HepG2 (cell line): ENCODE results near the gene WDR6. TPM values are rescaled to one million over a fixed set of nuclear protein-coding genes. Genes with fewer than 3 reads are reported as not detected.
A peak's percentile ranks its signal among the peaks of the same experiment; 100 is the strongest.

Source experiments
- ARID4A ChIP-seq: sonication (generic); formaldehyde crosslinking; IDR thresholded peaks from 2 replicates; pipeline ENCODE4 v1.5.0; 2020; ENCODE audit warnings: mild to moderate bottlenecking, missing genetic modification reagents, borderline replicate concordance
- GABPA ChIP-seq, 2 experiments: IDR thresholded peaks; 2 replicates each; pipeline ENCODE4 v1.6.1; 2011 to 2016; ENCODE audit warnings: low read depth in 2 of 2, low read length in 1 of 2, missing biosample characterization in 1 of 2, missing genetic modification characterization in 1 of 2
- GLI4 ChIP-seq: sonication (generic); formaldehyde crosslinking; IDR thresholded peaks from 2 replicates; pipeline ENCODE4 v1.5.1; 2020; ENCODE audit warnings: missing genetic modification reagents, mild to moderate bottlenecking, moderate library complexity, borderline replicate concordance
- MIXL1 ChIP-seq: IDR thresholded peaks from 2 replicates; pipeline ENCODE4 v1.6.1; 2016
- NFIC ChIP-seq: IDR thresholded peaks from 2 replicates; pipeline ENCODE4 v1.6.1; 2012; ENCODE audit warnings: mild to moderate bottlenecking, low read length, inconsistent platforms
- PAX8 ChIP-seq: sonication (generic); formaldehyde crosslinking; IDR thresholded peaks from 2 replicates; pipeline ENCODE4 v1.8.0; 2022; ENCODE audit warnings: mild to moderate bottlenecking, missing genetic modification reagents, borderline replicate concordance
- RCOR2 ChIP-seq: IDR thresholded peaks from 2 replicates; pipeline ENCODE4 v1.6.1; 2016; ENCODE audit warnings: missing biosample characterization, missing genetic modification reagents
- SCMH1 ChIP-seq: sonication (generic); formaldehyde crosslinking; IDR thresholded peaks from 2 replicates; pipeline ENCODE4 v1.9.0; 2021; ENCODE audit warnings: missing genetic modification reagents, mild to moderate bottlenecking, borderline replicate concordance
- SRSF9 ChIP-seq: fragments of 200-400 bp; formaldehyde crosslinking; IDR thresholded peaks from 2 replicates; pipeline ENCODE4 v1.6.1; 2018; ENCODE audit warnings: borderline replicate concordance, mild to moderate bottlenecking, low read depth, low read length; ENCODE audit not compliant: insufficient read depth, poor library complexity, severe bottlenecking
- ZBTB25 ChIP-seq: IDR thresholded peaks from 2 replicates; pipeline ENCODE4 v1.6.1; 2018; ENCODE audit warnings: missing genetic modification reagents
- ZFP62 ChIP-seq: sonication (generic); formaldehyde crosslinking; IDR thresholded peaks from 2 replicates; pipeline ENCODE4 v1.4.0; 2020; ENCODE audit warnings: missing genetic modification reagents
- ZNF646 ChIP-seq: sonication (generic); formaldehyde crosslinking; IDR thresholded peaks from 2 replicates; pipeline ENCODE4 v1.9.0; 2021; ENCODE audit warnings: mild to moderate bottlenecking, missing genetic modification reagents
- polyA plus RNA-seq, 8 experiments: library from polyadenylated mRNA; depleted of rRNA in 3 of 8; stranded (reverse) in 7 of 8; unstranded in 1 of 8; fragments of >200 nt; fragmentation: Illumina TruSeq in 4 of 8; extraction: Trizol in 4 of 8; gene quantifications; 2 replicates each; pipeline versions ENCODE4 v1.2.1 to v1.2.3, GENCODE V29; 2011 to 2016; ENCODE audit warnings: low read depth in 4 of 8, missing spikeins in 1 of 8, mixed read lengths in 1 of 8; ENCODE audit not compliant: insufficient read depth in 1 of 8
- total RNA-seq, 5 experiments: library from RNA; depleted of rRNA; stranded (reverse); fragments of >200 nt; fragmentation: Illumina TruSeq; extraction: Trizol; gene quantifications; 2 replicates each; pipeline ENCODE4 v1.2.3, GENCODE V29; 2016; ENCODE audit warnings: low read depth in 1 of 5

The WDR6 gene
- total and polyA plus RNA-seq, 2 of the 13 experiments (the other 11 are each of a cell fraction or from before 2014, with no cell fraction given), result 73.4 to 139 TPM

- peak; percentile 96 for TF ChIP-seq ARID4A (CRISPR knock-in tag)
- TF ChIP-seq PAX8 (CRISPR knock-in tag), result peak; percentile 76; the same call in 1 of the 2 replicates
- TF ChIP-seq GABPA (IDR thresholded peaks at IDR 0.05; ENCODE audit: low read depth, low read length), result no peak
- TF ChIP-seq GABPA (CRISPR knock-in tag; IDR thresholded peaks at IDR 0.05; ENCODE audit: low read depth), result peak; percentile 94
- TF ChIP-seq ZNF646 (CRISPR knock-in tag), result no peak
- TF ChIP-seq NFIC, result no peak
- TF ChIP-seq GLI4 (CRISPR knock-in tag), result no peak
- TF ChIP-seq ZFP62 (CRISPR knock-in tag), result no peak
- no peak for TF ChIP-seq MIXL1
- TF ChIP-seq ZBTB25 (CRISPR knock-in tag), result no peak
- TF ChIP-seq SRSF9, result no peak
- TF ChIP-seq RCOR2 (CRISPR knock-in tag), result no peak
- no peak for TF ChIP-seq SCMH1
These were observed 10.9 kb downstream of the WDR6 start, which contains the start of gene DALRD3 (continued) for GRCh38 chr3:49017971-49018706.
